ENCODE measurements around the gene NME8. TPM values are rescaled to one million over a fixed set of nuclear protein-coding genes. Genes with fewer than 3 reads are reported as not detected.

NME8 gene
- polyA plus RNA-seq, 2 donors = 0.25 TPM; not detected in 1

DNA sequence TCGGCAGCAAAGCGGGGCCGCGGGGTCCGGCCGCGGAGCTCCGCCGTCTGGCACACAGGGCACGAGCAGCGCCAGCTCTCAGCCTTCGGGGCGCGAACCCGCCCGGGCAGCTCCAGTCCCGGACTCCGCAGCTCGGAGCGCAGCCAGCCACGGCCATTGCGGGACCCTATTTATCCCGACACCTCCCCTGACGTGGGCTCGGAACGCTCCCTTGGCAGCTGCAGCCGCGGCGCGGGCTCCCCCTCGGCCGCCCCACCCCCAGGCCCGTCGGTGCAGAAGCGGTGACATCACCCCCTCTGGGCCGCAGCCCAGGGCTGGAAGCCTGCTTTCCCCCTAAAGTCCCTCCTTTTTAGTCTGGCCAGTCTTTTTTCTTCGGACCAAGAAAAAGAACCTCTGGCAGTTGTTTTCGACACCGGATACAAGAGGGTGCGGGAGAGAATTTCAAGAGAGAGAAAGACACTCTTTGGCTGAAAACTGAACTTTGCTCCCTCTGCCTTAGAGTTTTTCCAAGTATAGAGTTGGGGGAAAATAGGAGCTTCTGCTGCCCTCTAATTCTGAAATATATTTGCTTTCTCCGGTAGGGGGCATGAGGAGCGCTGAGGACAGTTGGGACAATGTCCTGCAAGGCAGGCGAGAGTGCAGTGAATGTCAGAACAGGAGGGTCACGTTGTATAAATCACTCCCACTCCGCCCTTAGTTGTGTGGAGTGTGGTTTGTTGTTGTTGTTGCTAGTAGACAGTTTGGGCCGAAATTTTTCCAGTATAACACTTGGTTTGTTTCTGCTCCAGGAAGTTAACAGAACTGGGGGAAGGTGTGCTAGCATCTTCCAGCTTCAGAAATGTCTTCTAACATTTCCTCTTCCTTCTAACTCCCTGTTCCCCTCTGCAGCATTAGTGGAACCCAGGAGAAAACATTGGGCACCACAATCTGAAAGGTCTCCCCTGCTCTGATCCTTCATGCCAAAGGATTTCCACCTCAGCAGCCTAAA lies 68.6 kb downstream of the NME8 start, which contains the start of gene SFRP4:
Gene SFRP4 (minus strand): TSS at position 145 of the 988 bp plus-strand sequence. CDS start 280 bp downstream, outside the sequence.
- peaks cover 0 to 5% of the 10 kb centered on the region in 2 donors for H3K9me3 ChIP-seq (ENCODE audit: control insufficient read depth in 2 of 2, insufficient read depth in 1 of 2, low read depth in 1 of 2, low read length in 1 of 2)
- H3K27me3 ChIP-seq (ENCODE audit: control insufficient read depth in 1 of 2, insufficient read depth in 2 of 2, low read length in 2 of 2) = peaks cover 0 to 3% of the 10 kb centered on the region in 2 donors
- peak within 1 kb of the TSS; percentile 21 to 40 for H3K4me3 ChIP-seq (ENCODE audit: low read depth in 1 of 2, low read length in 2 of 2)
- no peak within 1 kb of the TSS for H3K27ac ChIP-seq (ENCODE audit: low read depth in 2 of 2, low read length in 1 of 2)
- no peaks in the 10 kb centered on the region for H3K36me3 ChIP-seq (ENCODE audit: control insufficient read depth in 2 of 2, insufficient read depth in 2 of 2, low read length in 1 of 2)
- WGBS, 2 donors = 1 to 2% methylated on average over 46 of the region's 46 CpGs
- peaks cover 6 to 12% of the 10 kb centered on the region in 2 donors for H3K4me1 ChIP-seq (ENCODE audit: control insufficient read depth in 2 of 2, insufficient read depth in 2 of 2, low read length in 1 of 2)

DNA sequence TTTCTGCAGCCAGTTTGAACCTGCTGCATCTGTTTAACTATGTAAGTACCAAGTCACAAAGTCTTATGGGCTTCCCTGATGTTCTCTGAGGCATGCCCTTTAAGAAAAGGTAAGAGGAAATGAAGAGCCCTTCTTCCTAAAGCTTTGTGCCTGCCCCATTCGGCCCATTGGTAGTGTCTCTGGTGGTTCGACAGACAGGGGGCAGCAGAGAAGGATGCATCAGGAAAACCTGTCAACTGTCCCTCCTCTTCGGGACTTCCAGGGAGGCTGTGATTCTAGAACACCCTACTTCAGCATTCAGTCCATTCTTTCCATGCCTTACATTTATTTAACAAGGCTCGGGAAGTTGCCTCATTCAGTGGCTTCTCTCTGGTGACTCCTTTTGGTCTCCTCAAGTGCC lies 70.1 kb downstream of the NME8 start:
- Histone ChIP-seq H3K9me3 (ENCODE audit: control insufficient read depth in 2 of 2, insufficient read depth in 1 of 2, low read depth in 1 of 2, low read length in 1 of 2) (peaks cover 0 to 5% of the 10 kb centered on the region in 2 donors), H3K27ac (ENCODE audit: low read depth in 2 of 2, low read length in 1 of 2) (no peak overlapping the region), H3K27me3 (ENCODE audit: control insufficient read depth in 1 of 2, insufficient read depth in 2 of 2, low read length in 2 of 2) (peaks cover 0 to 3% of the 10 kb centered on the region in 2 donors), H3K4me3 (ENCODE audit: low read depth in 1 of 2, low read length in 2 of 2) (no peak overlapping the region), H3K36me3 (ENCODE audit: control insufficient read depth in 2 of 2, insufficient read depth in 2 of 2, low read length in 1 of 2) (no peaks in the 10 kb centered on the region), H3K4me1 (ENCODE audit: control insufficient read depth in 2 of 2, insufficient read depth in 2 of 2, low read length in 1 of 2) (peaks cover 6 to 12% of the 10 kb centered on the region in 2 donors)
- WGBS, 2 donors = 60 to 75% methylated on average over 4 of the region's 4 CpGs

DNA sequence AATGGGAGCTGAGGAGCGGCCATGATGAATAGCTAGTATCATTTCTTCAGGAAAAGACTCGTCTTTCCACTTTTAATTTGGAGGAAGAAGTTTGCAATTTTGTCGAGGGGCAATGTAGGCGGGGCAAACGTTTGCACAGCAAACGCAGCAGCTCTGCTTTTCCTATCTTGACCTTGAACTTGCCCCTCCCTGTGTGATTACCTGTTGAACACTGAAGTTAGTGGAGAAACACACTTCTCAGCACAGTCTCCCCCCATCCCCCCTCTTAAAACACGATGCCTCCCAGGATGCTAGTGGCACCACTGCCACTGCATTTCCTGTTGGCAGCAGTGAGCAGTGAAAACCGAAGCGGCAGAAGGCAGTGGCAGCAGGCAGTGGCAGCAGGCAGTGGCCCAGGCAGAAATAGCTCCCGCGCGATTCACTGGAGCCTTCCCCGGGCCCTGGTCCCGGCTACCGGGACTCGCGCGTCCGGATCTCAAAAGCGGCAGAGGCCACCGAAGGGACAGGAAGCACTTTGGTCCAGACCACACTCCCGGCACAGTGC lies 72.0 kb downstream of the NME8 start, which contains the start of gene EPDR1:
Gene EPDR1 (plus strand): TSS at position 336 of the 544 bp plus-strand sequence. CDS start 300 bp downstream, outside the sequence.
- H3K4me1 ChIP-seq (ENCODE audit: control insufficient read depth in 2 of 2, insufficient read depth in 2 of 2, low read length in 1 of 2) = peaks cover 6 to 12% of the 10 kb centered on the region in 2 donors
- WGBS, 2 donors = 12 to 15% methylated on average over 22 of the region's 22 CpGs
- no peaks in the 10 kb centered on the region for H3K36me3 ChIP-seq (ENCODE audit: control insufficient read depth in 2 of 2, insufficient read depth in 2 of 2, low read length in 1 of 2)
- peaks cover 0 to 3% of the 10 kb centered on the region in 2 donors for H3K27me3 ChIP-seq (ENCODE audit: control insufficient read depth in 1 of 2, insufficient read depth in 2 of 2, low read length in 2 of 2)
- peak within 1 kb of the TSS; percentile 40 to 43 for H3K27ac ChIP-seq (ENCODE audit: low read depth in 2 of 2, low read length in 1 of 2)
- peak within 1 kb of the TSS; percentile 37 to 56 for H3K4me3 ChIP-seq (ENCODE audit: low read depth in 1 of 2, low read length in 2 of 2)
- H3K9me3 ChIP-seq (ENCODE audit: control insufficient read depth in 2 of 2, insufficient read depth in 1 of 2, low read depth in 1 of 2, low read length in 1 of 2) = peaks cover 0 to 5% of the 10 kb centered on the region in 2 donors

DNA sequence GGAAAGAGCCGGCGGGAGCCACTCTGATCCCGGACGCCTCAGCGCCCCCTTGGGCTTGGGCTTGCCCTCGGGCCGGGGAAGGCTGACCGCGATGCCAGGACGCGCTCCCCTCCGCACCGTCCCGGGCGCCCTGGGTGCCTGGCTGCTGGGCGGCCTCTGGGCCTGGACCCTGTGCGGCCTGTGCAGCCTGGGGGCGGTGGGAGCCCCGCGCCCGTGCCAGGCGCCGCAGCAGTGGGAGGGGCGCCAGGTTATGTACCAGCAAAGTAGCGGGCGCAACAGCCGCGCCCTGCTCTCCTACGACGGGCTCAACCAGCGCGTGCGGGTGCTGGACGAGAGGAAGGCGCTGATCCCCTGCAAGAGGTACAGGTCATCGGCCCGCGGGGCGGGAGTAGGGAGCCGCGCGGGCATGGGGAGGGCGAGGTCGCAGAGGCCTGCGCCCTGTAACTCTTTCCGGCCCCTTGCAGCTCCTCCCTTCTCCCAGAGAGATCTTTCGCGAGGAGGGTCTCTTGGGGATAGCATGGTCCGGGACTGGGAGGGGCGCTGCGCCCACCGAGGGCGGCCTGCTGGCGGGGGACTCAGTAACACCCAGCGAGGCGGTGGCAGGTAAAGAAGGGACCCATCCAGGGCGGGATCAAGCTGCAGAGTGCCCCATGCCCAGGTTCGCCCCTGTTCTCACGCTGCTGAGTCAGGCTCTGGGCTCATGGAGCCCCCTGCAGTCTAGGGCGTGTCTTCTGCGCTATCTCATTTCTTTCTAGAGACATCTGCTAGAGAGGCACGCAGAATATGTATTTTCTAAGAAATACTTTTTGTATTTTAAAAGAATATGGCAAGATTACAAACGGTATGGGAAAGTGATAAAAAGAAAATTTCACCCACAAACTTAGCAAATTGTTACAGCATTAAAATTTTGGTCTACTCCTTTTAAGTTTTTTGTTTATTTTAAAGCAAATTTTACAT lies 72.7 kb downstream of the NME8 start:
- Histone ChIP-seq H3K36me3 (ENCODE audit: control insufficient read depth in 2 of 2, insufficient read depth in 2 of 2, low read length in 1 of 2) (no peaks in the 10 kb centered on the region), H3K9me3 (ENCODE audit: control insufficient read depth in 2 of 2, insufficient read depth in 1 of 2, low read depth in 1 of 2, low read length in 1 of 2) (peaks cover 0 to 4% of the 10 kb centered on the region in 2 donors), H3K27me3 (ENCODE audit: control insufficient read depth in 1 of 2, insufficient read depth in 2 of 2, low read length in 2 of 2) (peaks cover 0 to 3% of the 10 kb centered on the region in 2 donors), H3K4me1 (ENCODE audit: control insufficient read depth in 2 of 2, insufficient read depth in 2 of 2, low read length in 1 of 2) (peaks cover 6 to 8% of the 10 kb centered on the region in 2 donors), H3K27ac (ENCODE audit: low read depth in 2 of 2, low read length in 1 of 2) (peak overlapping the region; percentile 40 to 43), H3K4me3 (ENCODE audit: low read depth in 1 of 2, low read length in 2 of 2) (peak overlapping the region; percentile 37 to 56)
- WGBS, 2 donors = 2% methylated on average over 58 to 63 of the region's 63 CpGs

DNA sequence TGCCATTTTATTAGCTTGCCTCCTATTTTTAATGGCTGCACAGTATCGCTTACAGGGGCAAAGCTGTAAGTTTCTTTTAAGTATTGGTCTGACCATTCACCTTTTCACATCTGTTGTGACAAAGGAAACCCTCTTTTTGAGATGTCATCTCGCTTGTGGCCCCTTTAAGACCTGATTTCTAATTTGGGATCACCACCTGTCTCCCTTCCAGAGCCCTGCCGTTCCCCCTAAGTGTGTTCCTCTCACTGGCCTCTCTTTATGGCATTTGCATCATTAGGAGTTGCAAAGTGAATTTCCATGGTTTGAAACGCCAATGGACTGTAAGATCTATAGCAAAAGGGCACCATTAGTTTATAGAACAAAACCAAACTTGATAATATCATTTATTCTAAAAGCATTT lies 73.5 kb downstream of the NME8 start:
- H3K27ac ChIP-seq (ENCODE audit: low read depth in 2 of 2, low read length in 1 of 2) = no peak overlapping the region
- H3K9me3 ChIP-seq (ENCODE audit: control insufficient read depth in 2 of 2, insufficient read depth in 1 of 2, low read depth in 1 of 2, low read length in 1 of 2) = peaks cover 0 to 2% of the 10 kb centered on the region in 2 donors
- no peaks in the 10 kb centered on the region for H3K36me3 ChIP-seq (ENCODE audit: control insufficient read depth in 2 of 2, insufficient read depth in 2 of 2, low read length in 1 of 2)
- H3K27me3 ChIP-seq (ENCODE audit: control insufficient read depth in 1 of 2, insufficient read depth in 2 of 2, low read length in 2 of 2) = peaks cover 0 to 3% of the 10 kb centered on the region in 2 donors
- WGBS, 2 donors = 66 to 73% methylated on average over 4 of the region's 4 CpGs
- no peak overlapping the region for H3K4me3 ChIP-seq (ENCODE audit: low read depth in 1 of 2, low read length in 2 of 2)
- peaks cover 6% of the 10 kb centered on the region in 2 donors for H3K4me1 ChIP-seq (ENCODE audit: control insufficient read depth in 2 of 2, insufficient read depth in 2 of 2, low read length in 1 of 2)

DNA sequence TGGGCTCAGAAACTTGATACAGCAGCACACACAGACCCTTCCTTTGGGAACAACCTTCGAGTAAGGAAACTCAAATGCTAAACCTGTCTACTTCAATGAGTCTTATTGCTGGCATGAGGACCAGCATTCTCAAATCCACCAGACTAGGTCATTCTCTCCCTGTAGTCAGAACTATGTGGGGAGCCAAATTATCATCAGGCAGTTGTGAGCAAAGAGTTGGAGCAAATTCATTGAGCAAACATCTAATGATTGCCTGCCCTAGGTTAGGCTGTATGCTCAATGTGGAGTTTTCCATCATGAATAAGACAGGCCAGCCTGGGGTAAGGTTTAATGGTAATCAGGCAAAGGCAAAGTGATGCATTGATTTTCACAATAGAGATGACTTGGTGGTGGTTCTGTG lies 75.6 kb downstream of the NME8 start:
- Histone ChIP-seq H3K36me3 (ENCODE audit: control insufficient read depth in 2 of 2, insufficient read depth in 2 of 2, low read length in 1 of 2) (no peaks in the 10 kb centered on the region), H3K27me3 (ENCODE audit: control insufficient read depth in 1 of 2, insufficient read depth in 2 of 2, low read length in 2 of 2) (peaks cover 0 to 3% of the 10 kb centered on the region in 2 donors), H3K9me3 (ENCODE audit: control insufficient read depth in 2 of 2, insufficient read depth in 1 of 2, low read depth in 1 of 2, low read length in 1 of 2) (peaks cover 0 to 2% of the 10 kb centered on the region in 2 donors), H3K4me3 (ENCODE audit: low read depth in 1 of 2, low read length in 2 of 2) (no peak overlapping the region), H3K4me1 (ENCODE audit: control insufficient read depth in 2 of 2, insufficient read depth in 2 of 2, low read length in 1 of 2) (peaks cover 6% of the 10 kb centered on the region in 2 donors), H3K27ac (ENCODE audit: low read depth in 2 of 2, low read length in 1 of 2) (no peak overlapping the region)
- WGBS, 2 donors = 50 to 68% methylated on average over 1 of the region's 1 CpG

DNA sequence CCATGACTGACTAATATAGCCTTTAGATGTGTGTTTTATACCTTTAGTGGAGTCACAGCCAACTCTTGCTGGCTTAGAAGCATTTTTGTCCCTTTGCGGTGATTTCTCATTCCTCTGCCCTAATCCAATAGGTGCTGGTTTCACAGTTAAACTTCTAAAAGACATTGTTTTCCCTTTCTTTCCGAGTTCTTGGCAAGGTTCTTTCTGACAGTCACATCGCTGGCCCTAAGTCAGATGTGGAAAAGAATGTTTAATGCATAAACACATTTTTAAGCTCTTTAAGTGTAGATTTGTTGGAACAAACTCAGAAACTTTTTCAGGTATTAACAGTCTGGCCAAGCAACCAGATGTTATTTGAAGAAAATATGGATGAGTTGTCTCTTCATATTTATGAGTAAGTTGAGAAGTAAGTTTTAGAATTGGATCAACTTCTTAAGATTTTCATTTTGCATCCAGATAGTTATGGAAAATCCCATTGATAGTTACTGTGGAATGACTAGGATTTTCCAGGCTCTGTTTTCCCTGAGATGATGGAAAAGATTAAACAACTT lies 76.2 kb downstream of the NME8 start:
- Histone ChIP-seq H3K4me3 (ENCODE audit: low read depth in 1 of 2, low read length in 2 of 2) (no peak overlapping the region), H3K4me1 (ENCODE audit: control insufficient read depth in 2 of 2, insufficient read depth in 2 of 2, low read length in 1 of 2) (peaks cover 6% of the 10 kb centered on the region in 2 donors), H3K9me3 (ENCODE audit: control insufficient read depth in 2 of 2, insufficient read depth in 1 of 2, low read depth in 1 of 2, low read length in 1 of 2) (peaks cover 0 to 2% of the 10 kb centered on the region in 2 donors), H3K27ac (ENCODE audit: low read depth in 2 of 2, low read length in 1 of 2) (no peak overlapping the region), H3K27me3 (ENCODE audit: control insufficient read depth in 1 of 2, insufficient read depth in 2 of 2, low read length in 2 of 2) (peaks cover 0 to 3% of the 10 kb centered on the region in 2 donors), H3K36me3 (ENCODE audit: control insufficient read depth in 2 of 2, insufficient read depth in 2 of 2, low read length in 1 of 2) (no peaks in the 10 kb centered on the region)
- WGBS, 2 donors = 42 to 55% methylated on average over 3 of the region's 3 CpGs

DNA sequence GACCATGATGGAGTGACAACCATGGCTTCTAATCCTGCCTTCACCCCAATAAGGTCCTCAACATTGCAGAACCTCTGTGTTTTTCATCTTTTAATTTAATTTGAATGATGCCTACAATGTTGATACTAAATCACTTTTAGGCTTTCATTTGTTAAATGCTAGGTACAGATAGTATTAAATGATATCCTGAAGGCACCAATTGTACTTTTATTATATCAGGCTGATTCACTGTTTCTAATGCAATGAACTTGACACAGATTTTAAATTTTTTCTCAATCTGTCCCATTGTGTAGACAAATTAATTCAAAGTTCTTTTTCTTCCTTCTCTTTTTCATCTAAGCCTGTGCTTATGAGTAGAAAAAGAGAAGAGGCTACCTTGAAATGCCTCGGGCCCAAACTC lies 77.2 kb downstream of the NME8 start:
- WGBS, 2 donors = 86 to 87% methylated on average over 1 of the region's 1 CpG
- H3K4me3 ChIP-seq (ENCODE audit: low read depth in 1 of 2, low read length in 2 of 2) = no peak overlapping the region
- H3K27ac ChIP-seq (ENCODE audit: low read depth in 2 of 2, low read length in 1 of 2) = no peak overlapping the region

More for the DNA sequence above, 77.2 kb downstream of the NME8 start:
- Histone ChIP-seq H3K27me3 (ENCODE audit: control insufficient read depth in 1 of 2, insufficient read depth in 2 of 2, low read length in 2 of 2) (peaks cover 0 to 3% of the 10 kb centered on the region in 2 donors), H3K9me3 (ENCODE audit: control insufficient read depth in 2 of 2, insufficient read depth in 1 of 2, low read depth in 1 of 2, low read length in 1 of 2) (no peaks in the 10 kb centered on the region), H3K36me3 (ENCODE audit: control insufficient read depth in 2 of 2, insufficient read depth in 2 of 2, low read length in 1 of 2) (no peaks in the 10 kb centered on the region), H3K4me1 (ENCODE audit: control insufficient read depth in 2 of 2, insufficient read depth in 2 of 2, low read length in 1 of 2) (peaks cover 3 to 4% of the 10 kb centered on the region in 2 donors)
